ENCODE data around the gene EYS.

The EYS gene

DNA sequence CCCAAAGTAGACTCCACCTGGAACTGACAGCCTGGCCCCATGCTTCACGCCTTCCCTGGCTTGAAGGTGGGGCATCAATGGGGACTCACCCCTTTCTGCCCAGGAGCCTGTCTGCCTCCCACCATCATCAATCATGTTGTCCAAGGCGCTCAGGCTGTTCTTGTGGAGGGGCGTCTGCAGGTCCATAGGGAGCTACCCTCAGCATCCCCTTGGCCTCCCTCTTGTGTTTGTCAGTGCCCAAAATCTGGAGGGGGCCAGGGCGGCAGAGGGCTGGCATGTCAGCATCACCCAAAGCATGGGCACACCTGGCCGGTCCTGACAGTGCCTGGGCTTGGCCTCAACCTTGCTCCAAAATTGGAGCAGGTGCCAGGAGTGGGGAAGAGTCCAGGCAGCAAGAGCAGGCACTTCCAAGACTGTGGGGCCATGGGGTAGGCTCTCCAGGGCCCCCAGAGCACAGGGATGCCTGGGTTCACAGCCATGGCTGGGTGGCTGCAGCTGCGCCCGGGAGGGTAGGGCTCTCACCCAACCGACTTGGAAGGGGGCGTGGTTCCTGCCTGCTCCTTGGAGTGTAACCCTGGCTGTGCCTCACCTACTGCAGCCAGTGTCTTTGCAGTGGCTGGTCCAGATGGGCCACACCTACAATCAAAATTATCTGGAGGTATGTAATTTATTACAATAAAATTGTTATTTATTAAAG, 903.4 kb downstream of the EYS start:
- H3K4me3 ChIP-seq (ENCODE audit: low read depth, low read length): no peak overlapping the region
- TF ChIP-seq, protein P1, sequence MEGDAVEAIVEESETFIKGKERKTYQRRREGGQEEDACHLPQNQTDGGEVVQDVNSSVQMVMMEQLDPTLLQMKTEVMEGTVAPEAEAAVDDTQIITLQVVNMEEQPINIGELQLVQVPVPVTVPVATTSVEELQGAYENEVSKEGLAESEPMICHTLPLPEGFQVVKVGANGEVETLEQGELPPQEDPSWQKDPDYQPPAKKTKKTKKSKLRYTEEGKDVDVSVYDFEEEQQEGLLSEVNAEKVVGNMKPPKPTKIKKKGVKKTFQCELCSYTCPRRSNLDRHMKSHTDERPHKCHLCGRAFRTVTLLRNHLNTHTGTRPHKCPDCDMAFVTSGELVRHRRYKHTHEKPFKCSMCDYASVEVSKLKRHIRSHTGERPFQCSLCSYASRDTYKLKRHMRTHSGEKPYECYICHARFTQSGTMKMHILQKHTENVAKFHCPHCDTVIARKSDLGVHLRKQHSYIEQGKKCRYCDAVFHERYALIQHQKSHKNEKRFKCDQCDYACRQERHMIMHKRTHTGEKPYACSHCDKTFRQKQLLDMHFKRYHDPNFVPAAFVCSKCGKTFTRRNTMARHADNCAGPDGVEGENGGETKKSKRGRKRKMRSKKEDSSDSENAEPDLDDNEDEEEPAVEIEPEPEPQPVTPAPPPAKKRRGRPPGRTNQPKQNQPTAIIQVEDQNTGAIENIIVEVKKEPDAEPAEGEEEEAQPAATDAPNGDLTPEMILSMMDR (IDR thresholded peaks at IDR 0.05; ENCODE audit: low read depth, low read length): no peak

DNA sequence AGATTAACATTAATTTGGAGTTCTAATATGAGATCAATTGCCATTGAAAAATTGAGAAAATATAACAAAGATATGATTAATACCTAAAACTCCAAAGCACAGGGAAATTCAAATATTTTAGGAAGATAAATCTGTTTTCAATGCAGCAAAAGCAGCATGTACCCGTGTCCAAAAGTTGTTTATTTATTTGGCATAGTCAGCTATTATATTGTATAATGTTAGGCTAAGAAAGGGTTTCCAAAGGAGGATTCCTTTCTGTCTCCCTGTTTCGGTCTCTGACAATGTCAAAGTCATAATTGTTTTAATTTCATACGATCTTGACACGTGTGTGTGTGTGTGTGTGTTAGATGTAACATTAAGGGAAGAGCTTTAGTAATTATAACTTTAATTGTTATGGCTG, 914.5 kb downstream of the EYS start:
- TF ChIP-seq, protein P1 (IDR thresholded peaks at IDR 0.05; ENCODE audit: low read depth, low read length): no peak
- no peak overlapping the region for H3K4me3 ChIP-seq (ENCODE audit: low read depth, low read length)

DNA sequence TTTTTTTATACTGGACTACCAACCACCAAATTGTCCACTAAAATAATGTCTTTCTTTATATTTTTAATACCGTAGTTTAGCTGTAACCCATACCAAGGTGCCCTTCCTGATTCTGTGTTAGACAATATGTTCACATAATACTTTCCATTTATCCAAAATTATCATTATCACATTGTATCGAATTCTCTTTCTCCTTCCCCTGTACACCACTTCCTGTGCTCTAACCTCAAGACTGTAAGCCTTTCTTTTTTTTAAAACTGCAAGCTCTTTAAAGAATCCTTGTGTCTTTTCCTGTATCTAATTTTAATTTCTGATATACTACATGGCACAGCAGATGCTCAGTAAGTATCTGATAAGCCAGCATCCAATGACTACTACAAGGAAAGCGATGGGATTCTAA, 917.5 kb downstream of the EYS start:
- TF ChIP-seq, protein P1 (IDR thresholded peaks at IDR 0.05; ENCODE audit: low read depth, low read length): no peak
- no peak overlapping the region for H3K4me3 ChIP-seq (ENCODE audit: low read depth, low read length)

DNA sequence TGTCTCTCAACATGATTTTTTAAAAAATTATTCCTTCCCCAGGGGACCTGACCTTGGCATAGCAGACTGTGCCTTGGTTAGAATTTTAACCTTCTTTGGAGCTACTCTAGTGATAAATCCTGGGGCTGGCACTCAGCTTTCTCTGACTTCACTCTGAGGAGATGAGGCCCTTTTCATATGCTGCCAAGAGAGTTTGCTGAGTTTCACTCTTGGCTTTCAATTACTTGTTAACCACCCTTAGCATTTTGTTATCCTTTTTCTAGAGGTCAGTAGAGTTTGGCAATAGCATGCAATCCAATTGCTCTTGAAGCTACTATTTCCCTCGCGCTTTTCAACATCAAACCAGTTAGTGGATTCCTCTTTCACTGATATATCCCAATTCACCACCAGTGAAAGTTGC, 920.3 kb downstream of the EYS start:
- H3K4me3 ChIP-seq (ENCODE audit: low read depth, low read length): no peak overlapping the region
- TF ChIP-seq, protein P1 (IDR thresholded peaks at IDR 0.05; ENCODE audit: low read depth, low read length): no peak

DNA sequence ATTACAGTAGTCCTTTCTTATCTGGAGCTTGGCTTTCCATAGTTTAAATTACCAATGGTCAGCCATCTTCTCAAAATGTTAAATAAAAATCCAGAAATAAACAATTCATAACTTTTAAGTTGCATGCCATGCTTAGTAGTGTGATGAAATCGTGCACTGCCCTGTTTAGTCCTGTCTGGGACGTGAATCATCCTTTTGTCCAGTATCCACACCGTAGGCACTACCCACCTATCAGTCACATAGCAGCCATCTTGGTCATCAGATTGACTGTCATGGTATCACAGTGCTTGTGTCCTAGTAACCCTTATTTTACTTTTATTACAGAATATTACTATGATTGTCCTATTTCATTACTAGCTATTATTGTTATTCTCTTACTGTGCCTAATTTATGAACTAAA, 924.1 kb downstream of the EYS start:
- TF ChIP-seq, protein P1 (IDR thresholded peaks at IDR 0.05; ENCODE audit: low read depth, low read length): no peak
- H3K4me3 ChIP-seq (ENCODE audit: low read depth, low read length): no peak overlapping the region

DNA sequence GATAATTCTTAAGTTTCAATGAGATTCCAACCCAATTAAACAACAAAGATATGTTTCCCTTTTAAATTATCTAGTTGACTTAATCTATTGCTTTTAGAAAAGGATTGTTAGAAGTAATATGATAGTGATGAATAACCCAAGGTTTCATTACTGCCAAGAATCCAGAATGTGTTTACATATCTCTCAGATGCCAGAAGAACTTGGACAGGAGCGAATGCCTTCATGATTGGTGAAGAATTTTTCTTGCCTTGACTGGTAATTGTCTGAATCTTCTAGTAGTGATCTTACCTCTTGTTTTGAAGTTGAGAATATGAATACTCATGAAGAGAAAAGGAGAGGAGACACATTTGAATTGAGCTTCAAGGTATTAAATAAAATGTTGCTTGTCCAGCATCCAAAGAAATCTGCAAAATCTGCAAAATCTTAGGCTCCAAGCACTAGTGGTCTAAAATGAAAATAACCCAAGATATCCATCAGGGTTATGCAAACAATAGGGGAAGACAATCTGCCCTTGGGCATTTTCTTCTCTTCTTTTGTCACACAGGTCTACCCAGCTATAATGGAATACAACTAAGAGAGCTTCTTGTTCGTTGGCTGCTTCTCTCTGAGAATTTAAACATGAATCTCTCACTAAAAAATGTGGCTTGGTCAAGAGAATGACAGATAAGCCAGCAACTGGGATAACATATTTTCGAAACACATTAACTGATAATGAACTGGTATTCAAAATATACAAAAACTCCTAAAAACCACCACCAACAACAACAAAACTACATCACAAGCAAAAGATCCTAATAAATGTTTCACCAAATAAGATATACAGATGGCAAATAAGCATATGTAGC, 928.9 kb downstream of the EYS start:
- TF ChIP-seq, protein P1 (IDR thresholded peaks at IDR 0.05; ENCODE audit: low read depth, low read length): no peak
- H3K4me3 ChIP-seq (ENCODE audit: low read depth, low read length): no peak overlapping the region

DNA sequence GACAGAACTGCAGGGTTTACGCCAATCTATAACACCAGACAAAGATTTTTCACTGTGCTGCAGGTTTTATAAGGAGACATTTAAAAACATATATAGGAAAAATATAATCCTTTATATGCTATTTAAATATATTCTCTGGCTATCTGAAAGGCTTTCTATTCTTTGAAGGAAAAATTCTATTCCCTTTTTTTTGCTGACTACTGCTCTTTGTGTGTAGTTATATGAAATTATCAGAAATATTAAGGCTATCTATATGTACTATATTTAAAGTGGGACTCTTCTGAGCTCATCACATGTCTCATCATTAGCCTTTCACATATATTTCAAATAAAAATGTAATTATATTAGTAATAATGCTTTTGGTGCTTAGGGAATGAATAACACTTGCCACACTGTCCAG, 930.7 kb downstream of the EYS start:
- H3K4me3 ChIP-seq (ENCODE audit: low read depth, low read length): no peak overlapping the region
- TF ChIP-seq, protein P1 (IDR thresholded peaks at IDR 0.05; ENCODE audit: low read depth, low read length): no peak
